Measurements from ENCODE around the gene PHACTR3. TPM values are rescaled to one million over a fixed set of nuclear protein-coding genes. Genes with fewer than 3 reads are reported as not detected.
"Not testable (repeated sequence)": the region's sequence is repeated elsewhere in the genome, so short reads cannot be mapped to it uniquely, and the experiment has no call there.

Gene PHACTR3
- total RNA-seq, result 1.1 and 1.4 TPM in 2 replicates
- long read RNA-seq, partial matches to known transcripts, result 0 of 3 reads
- long read RNA-seq, other reads (novel, unspliced or antisense), result 1 of 3 reads

GRCh38 chr20:59603781-59604541 lies at the start of gene PHACTR3:
TSS of gene PHACTR3 (plus strand) at chr20:59604540. CDS start at chr20:59605015, 475 bp downstream.
- H3K4me3 Mint-ChIP-seq (ENCODE audit: low read depth), result peak within 1 kb of the TSS; percentile 68
- peak within 1 kb of the TSS; percentile 89 for H3K27ac Mint-ChIP-seq
- H3K9me3 Mint-ChIP-seq (ENCODE audit: low read depth), result no peaks in the 10 kb centered on the region
- DNase-seq (ENCODE audit: low spot score, unreplicated experiment), result peak; percentile 42
- TF ChIP-seq, protein P1, sequence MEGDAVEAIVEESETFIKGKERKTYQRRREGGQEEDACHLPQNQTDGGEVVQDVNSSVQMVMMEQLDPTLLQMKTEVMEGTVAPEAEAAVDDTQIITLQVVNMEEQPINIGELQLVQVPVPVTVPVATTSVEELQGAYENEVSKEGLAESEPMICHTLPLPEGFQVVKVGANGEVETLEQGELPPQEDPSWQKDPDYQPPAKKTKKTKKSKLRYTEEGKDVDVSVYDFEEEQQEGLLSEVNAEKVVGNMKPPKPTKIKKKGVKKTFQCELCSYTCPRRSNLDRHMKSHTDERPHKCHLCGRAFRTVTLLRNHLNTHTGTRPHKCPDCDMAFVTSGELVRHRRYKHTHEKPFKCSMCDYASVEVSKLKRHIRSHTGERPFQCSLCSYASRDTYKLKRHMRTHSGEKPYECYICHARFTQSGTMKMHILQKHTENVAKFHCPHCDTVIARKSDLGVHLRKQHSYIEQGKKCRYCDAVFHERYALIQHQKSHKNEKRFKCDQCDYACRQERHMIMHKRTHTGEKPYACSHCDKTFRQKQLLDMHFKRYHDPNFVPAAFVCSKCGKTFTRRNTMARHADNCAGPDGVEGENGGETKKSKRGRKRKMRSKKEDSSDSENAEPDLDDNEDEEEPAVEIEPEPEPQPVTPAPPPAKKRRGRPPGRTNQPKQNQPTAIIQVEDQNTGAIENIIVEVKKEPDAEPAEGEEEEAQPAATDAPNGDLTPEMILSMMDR (IDR thresholded peaks at IDR 0.05; ENCODE audit: unreplicated experiment), result no peak
- H3K4me1 Mint-ChIP-seq (ENCODE audit: low read depth), result peaks cover 14% of the 10 kb centered on the region
- no peaks in the 10 kb centered on the region for H3K36me3 Mint-ChIP-seq (ENCODE audit: insufficient read depth)
- peaks cover 64% of the 10 kb centered on the region for H3K27me3 Mint-ChIP-seq

- not testable (repeated sequence) for DNase-seq (ENCODE audit: low spot score, unreplicated experiment); H3K27ac Mint-ChIP-seq; H3K4me1 Mint-ChIP-seq (ENCODE audit: low read depth); H3K4me3 Mint-ChIP-seq (ENCODE audit: low read depth); H3K27me3 Mint-ChIP-seq; H3K36me3 Mint-ChIP-seq (ENCODE audit: insufficient read depth); H3K9me3 Mint-ChIP-seq (ENCODE audit: low read depth)
These were observed 46.4 kb upstream of the PHACTR3 start for GRCh38 chr20:59557733-59558529.

DNA sequence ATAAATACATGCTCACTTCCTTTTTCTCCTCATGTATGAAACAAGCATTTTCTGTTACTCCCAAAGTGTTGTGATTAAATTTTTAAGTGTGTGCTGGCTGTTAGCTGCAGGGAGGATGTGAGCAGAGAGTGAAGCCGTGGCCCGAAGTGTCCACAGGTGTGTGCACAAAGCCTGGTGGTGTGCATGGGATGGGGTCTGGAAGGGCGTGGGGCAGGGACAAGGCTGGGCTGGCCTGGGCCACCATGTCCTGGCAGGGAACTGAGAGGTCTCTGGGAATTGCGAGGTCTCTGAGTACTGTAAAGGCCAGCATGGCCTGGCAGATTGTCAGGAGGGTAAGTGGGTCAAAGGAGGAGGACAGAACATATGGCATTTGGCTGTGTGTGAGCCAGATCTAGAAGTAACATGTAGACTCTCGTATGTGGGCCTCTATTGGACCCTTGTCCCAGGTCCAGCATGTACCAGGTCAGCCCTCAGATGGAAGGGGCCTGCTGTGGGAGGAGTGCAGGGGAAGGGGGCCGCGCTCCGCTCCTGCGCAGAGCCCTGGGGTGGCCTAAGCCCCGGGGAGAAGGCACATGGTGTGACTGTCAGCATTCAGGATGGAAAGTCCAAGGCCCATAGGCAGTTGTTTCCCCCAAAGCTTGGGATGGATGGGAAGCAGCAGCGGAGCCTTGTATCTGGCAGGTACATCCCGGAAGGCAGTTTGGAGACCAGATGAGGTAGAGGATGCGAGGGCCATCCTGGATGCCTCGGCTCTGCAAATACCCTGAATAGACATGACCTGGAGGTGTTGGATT lies 45.1 kb upstream of the PHACTR3 start:
- Mint-ChIP-seq H3K36me3 (ENCODE audit: insufficient read depth) (peaks cover 2% of the 10 kb centered on the region), H3K4me1 (ENCODE audit: low read depth) (no peaks in the 10 kb centered on the region), H3K9me3 (ENCODE audit: low read depth) (peaks cover 4% of the 10 kb centered on the region), H3K27me3 (no peaks in the 10 kb centered on the region), H3K27ac (no peak overlapping the region), H3K4me3 (ENCODE audit: low read depth) (no peak overlapping the region)
- no peak for DNase-seq (ENCODE audit: low spot score, unreplicated experiment)
- TF ChIP-seq, protein P1 (IDR thresholded peaks at IDR 0.05; ENCODE audit: unreplicated experiment), result no peak

DNA sequence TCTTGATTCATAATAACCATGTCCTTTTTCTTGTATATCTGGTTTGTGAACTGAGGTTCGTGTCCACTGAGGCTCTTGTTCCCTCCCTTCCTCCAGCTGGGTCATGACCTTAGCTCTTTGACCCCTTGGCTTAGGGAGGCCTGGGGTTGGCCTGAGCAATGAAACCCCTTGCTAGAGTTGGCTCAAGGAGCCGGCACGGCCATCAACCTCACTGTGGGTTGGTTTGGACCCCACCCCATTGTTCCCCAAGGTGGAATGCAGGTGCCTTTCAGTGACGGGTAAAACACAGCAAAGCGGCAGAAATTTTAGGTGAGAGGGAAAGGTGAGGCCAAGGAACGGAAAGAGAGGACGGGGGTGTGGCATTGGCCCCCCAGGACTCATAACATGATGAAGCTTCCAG lies 44.5 kb upstream of the PHACTR3 start:
- Mint-ChIP-seq H3K4me3 (ENCODE audit: low read depth) (no peak overlapping the region), H3K36me3 (ENCODE audit: insufficient read depth) (peaks cover 2% of the 10 kb centered on the region), H3K4me1 (ENCODE audit: low read depth) (no peaks in the 10 kb centered on the region), H3K9me3 (ENCODE audit: low read depth) (peaks cover 4% of the 10 kb centered on the region), H3K27ac (no peak overlapping the region), H3K27me3 (no peaks in the 10 kb centered on the region)
- DNase-seq (ENCODE audit: low spot score, unreplicated experiment), result no peak
- TF ChIP-seq, protein P1 (IDR thresholded peaks at IDR 0.05; ENCODE audit: unreplicated experiment), result no peak

DNA sequence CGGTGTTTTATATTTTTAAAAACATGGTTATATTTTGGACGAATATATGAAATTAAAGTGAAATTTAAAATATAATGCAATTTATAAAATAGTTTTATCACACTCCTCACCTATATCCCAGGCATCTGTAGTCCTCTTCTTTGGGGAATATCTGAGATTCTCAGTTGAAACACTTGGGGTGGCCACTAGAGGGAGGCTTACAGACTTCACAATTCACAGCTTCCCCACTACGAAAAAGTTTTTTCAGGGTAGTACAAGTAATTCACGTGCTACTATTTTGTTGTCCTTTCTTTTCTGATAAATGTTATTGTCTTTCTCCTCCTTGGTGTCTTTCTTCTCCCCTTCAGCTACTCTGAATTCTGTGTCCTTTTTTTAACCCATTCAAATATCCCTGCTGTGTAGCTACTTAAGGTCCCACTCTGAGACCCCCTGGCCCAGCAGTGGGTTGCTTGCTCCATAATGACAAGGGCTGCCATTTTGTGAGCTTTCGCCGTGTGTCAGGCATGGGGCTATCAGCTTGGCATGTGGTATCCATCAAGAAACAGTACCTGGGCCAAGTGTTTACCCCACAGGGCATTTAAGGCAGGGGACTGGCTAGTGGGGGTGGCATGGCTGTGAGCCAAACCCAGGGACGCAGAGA lies 43.6 kb upstream of the PHACTR3 start:
- Mint-ChIP-seq H3K36me3 (ENCODE audit: insufficient read depth) (peaks cover 2% of the 10 kb centered on the region), H3K27me3 (no peaks in the 10 kb centered on the region), H3K27ac (no peak overlapping the region), H3K4me1 (ENCODE audit: low read depth) (no peaks in the 10 kb centered on the region), H3K9me3 (ENCODE audit: low read depth) (peaks cover 4% of the 10 kb centered on the region), H3K4me3 (ENCODE audit: low read depth) (no peak overlapping the region)
- DNase-seq (ENCODE audit: low spot score, unreplicated experiment), result no peak
- TF ChIP-seq, protein P1 (IDR thresholded peaks at IDR 0.05; ENCODE audit: unreplicated experiment), result peak; percentile 73

All from progenitor cell of endocrine pancreas (in vitro differentiated cells).